ENCODE data around the gene CACUL1. TPM values are rescaled to one million over a fixed set of nuclear protein-coding genes. Genes with fewer than 3 reads are reported as not detected.

The CACUL1 gene
- total and polyA plus RNA-seq, 4 experiments from 2014 or later: 14.9 to 32.3 (median 31.3) TPM

DNA sequence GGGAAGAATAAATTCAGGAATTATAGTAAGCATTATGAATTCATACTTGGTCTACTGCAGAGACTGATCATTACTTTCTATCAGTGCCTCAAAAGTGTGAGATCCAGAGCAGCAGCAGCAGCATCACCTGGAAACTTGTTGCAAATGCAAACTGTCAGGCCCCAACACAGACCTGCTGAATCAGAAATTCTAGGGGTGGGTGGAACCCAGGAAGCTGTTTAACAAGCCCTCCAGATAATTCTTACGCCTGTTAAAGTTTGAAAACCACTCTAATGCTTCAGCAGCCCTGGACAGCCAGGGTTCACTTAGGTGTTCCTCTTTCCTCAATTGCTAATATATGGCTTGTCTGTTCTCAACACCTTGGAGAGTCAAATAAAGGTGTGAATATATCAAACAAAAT is 19.5 kb downstream of the CACUL1 start:
- Mint-ChIP-seq H3K27ac (peak overlapping the region in 4 of 7 donors; percentile 3 to 31 (median 16)), H3K4me3 (no peak overlapping the region), H3K4me1 (peaks cover 68 to 94% (median 81%) of the 10 kb centered on the region in 4 donors), H3K9me3 (no peaks in the 10 kb centered on the region), H3K27me3 (no peaks in the 10 kb centered on the region), H3K36me3 (no peaks in the 10 kb centered on the region)
- Histone ChIP-seq H3K9me3 (ENCODE audit: control insufficient read depth in 1 of 2, low read length in 2 of 2) (no peaks in the 10 kb centered on the region), H3K4me1 (ENCODE audit: insufficient read depth, low read length) (peaks cover 68% of the 10 kb centered on the region), H3K4me3 (ENCODE audit: low read length in 2 of 2) (no peak overlapping the region), H3K27me3 (ENCODE audit: insufficient read depth, low read length) (no peaks in the 10 kb centered on the region), H3K36me3 (ENCODE audit: insufficient read depth, low read length) (no peaks in the 10 kb centered on the region), H3K27ac (ENCODE audit: low read depth, low read length) (no peak overlapping the region)
- intact Hi-C loops (cut with micrococcal nuclease): no loop called here
- no peak for DNase-seq
- ChIA-PET POLR2A (ENCODE audit: partially characterized antibody) (interaction anchor here (6.3 kb wide), 1 partner anchor 19 kb away, joined by 39 read pairs; the partner anchor contains the start of gene CACUL1), CTCF (ENCODE audit: partially characterized antibody) (interaction anchor here (1.1 to 4.3 kb wide), 3 partner anchors 18 to 166 kb away, joined by 3 to 27 read pairs (median 16); partner anchors contain the start of gene CACUL1)

DNA sequence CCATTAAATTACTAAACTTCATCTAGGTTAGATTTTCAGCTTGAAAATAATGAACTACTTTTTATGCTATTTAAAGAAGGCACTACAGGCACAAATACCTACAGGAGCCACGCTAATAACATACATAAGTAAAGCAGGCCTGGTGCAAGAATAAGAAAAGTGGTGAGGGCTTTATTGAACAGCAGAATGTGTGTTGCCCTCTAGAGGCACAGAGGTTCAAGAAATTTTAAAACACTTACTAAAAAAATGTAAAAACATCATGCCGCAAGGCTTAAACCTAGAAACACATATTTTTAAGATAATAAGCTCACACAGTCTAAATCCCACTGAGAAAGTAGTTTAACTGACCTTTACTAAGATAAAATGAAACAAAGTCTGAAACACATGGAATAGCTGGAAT is 20.3 kb downstream of the CACUL1 start:
- Mint-ChIP-seq H3K27me3 (no peaks in the 10 kb centered on the region), H3K4me1 (peaks cover 71 to 98% (median 83%) of the 10 kb centered on the region in 4 donors), H3K9me3 (no peaks in the 10 kb centered on the region), H3K36me3 (no peaks in the 10 kb centered on the region), H3K27ac (peak overlapping the region in 4 of 7 donors; percentile 28 to 75 (median 33)), H3K4me3 (peak overlapping the region in 1 of 8 donors; percentile 32)
- H3K27me3 ChIP-seq (ENCODE audit: insufficient read depth, low read length): no peaks in the 10 kb centered on the region
- intact Hi-C loops (cut with micrococcal nuclease): no loop called here
- no peak for DNase-seq
- peaks cover 70% of the 10 kb centered on the region for H3K4me1 ChIP-seq (ENCODE audit: insufficient read depth, low read length)
- ChIA-PET POLR2A (ENCODE audit: partially characterized antibody) (interaction anchor here (6.3 kb wide), 1 partner anchor 20 kb away, joined by 39 read pairs; the partner anchor contains the start of gene CACUL1), CTCF (ENCODE audit: partially characterized antibody) (interaction anchor here (1.3 to 4.3 kb wide), 3 partner anchors 20 to 166 kb away, joined by 3 to 27 read pairs (median 16); partner anchors contain the start of gene CACUL1)
- no peak overlapping the region for H3K27ac ChIP-seq (ENCODE audit: low read depth, low read length)
- no peak overlapping the region for H3K4me3 ChIP-seq (ENCODE audit: low read length in 2 of 2)
- H3K36me3 ChIP-seq (ENCODE audit: insufficient read depth, low read length): no peaks in the 10 kb centered on the region
- H3K9me3 ChIP-seq (ENCODE audit: control insufficient read depth in 1 of 2, low read length in 2 of 2): no peaks in the 10 kb centered on the region

DNA sequence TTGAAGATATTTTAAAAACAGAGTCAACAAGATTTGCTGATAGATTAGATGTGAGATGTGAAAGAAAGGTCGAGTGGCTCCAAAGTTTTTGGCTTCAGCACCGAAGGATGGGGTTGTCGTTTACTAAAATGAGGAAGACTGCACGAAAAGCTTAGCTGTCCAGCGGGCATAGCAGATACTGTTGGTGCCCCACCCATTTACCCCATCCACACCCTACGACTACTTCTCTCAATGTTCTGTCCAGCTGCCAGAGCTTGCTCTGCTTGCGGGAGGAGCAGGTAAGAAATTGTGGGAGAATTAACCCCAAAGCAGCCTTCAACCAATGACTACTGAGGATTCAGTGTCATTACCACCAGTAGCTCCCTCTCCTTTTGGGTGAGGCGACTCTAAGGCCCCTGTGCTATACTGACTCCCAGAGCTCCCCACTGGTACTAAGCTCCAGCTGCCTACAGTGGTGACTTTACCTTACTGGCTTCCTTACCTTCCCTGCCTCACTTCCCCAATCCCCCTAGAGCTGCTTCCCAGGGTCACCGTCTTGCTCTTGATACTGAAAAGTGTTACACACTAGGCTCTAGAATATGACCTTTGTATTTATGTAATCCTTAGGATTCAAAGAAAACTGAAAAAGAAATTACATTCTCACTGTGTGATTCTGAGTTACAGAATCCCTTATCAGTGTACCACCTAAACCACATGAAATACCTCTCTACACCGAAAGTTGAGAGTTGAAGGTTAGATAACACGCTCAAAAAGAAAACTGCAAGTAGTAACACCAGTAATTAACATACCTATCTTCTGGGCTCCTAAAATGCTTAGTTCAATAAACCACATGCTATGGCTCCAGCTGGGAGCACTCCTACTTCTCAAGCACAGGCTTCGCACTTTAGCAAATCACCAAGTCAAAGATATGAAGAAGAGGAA is 22.3 kb downstream of the CACUL1 start:
- Mint-ChIP-seq H3K27me3 (no peaks in the 10 kb centered on the region), H3K4me3 (peak overlapping the region; percentile 50 to 85 (median 74)), H3K36me3 (peaks cover 3 to 4% of the 10 kb centered on the region in 2 donors), H3K9me3 (no peaks in the 10 kb centered on the region), H3K4me1 (peaks cover 63 to 90% (median 74%) of the 10 kb centered on the region in 4 donors), H3K27ac (peak overlapping the region; percentile 75 to 88 (median 80))
- Histone ChIP-seq H3K27ac (ENCODE audit: low read depth, low read length) (peak overlapping the region; percentile 12), H3K9me3 (ENCODE audit: control insufficient read depth in 1 of 2, low read length in 2 of 2) (no peaks in the 10 kb centered on the region), H3K4me3 (ENCODE audit: low read length in 2 of 2) (no peak overlapping the region), H3K36me3 (ENCODE audit: insufficient read depth, low read length) (no peaks in the 10 kb centered on the region), H3K4me1 (ENCODE audit: insufficient read depth, low read length) (peaks cover 77% of the 10 kb centered on the region), H3K27me3 (ENCODE audit: insufficient read depth, low read length) (no peaks in the 10 kb centered on the region)
- POLR2A ChIA-PET (ENCODE audit: partially characterized antibody): interaction anchor here (0.8 to 6.3 kb wide), 2 partner anchors 22 to 140 kb away, joined by 3 to 39 read pairs; partner anchors contain the start of gene CACUL1
- intact Hi-C loops (cut with micrococcal nuclease): loop anchor here (2.0 kb wide), 2 partner anchors 22 to 34 kb away; partner anchors contain the start of gene CACUL1
- CTCF ChIA-PET (ENCODE audit: partially characterized antibody): interaction anchor here (0.9 to 4.3 kb wide), 8 partner anchors 10 to 164 kb away, joined by 3 to 27 read pairs (median 4); partner anchors contain the start of gene CACUL1
- DNase-seq: peak in 4 of 5 donors; percentile 36 to 49 (median 38)

DNA sequence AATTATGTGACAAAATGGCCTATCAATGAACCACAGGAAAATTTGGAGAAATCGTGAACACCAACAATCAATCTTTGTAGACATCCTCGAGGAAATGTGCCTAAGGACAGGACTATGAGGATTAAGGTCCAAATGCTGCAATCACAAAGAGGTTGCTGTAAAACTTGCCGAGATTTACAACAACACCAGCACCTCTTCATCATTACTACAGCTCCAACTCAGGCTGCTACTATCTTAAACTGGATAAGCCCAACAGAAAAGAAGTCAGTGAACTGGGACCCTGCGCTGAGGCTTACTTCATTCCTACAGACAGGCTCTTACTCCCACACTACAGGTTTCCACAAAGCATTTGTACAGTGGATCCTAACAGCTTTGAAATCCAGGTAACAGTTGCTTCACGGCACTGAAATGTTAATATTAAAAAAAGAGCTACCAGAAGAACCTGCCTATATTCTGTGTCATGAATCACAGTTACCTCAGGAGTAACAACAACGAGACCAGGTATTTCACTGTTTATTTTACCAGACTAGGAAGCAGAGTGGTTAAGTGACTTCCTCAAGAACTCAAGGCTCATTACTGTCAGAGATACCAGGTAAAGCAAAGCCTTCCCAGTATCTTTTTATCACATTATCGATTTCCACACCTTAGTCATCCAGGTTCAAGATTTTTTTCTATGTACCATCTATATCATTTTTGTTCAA is 23.9 kb downstream of the CACUL1 start:
- Histone ChIP-seq H3K27ac (ENCODE audit: low read depth, low read length) (no peak overlapping the region), H3K4me1 (ENCODE audit: insufficient read depth, low read length) (peaks cover 68% of the 10 kb centered on the region), H3K36me3 (ENCODE audit: insufficient read depth, low read length) (no peaks in the 10 kb centered on the region), H3K9me3 (ENCODE audit: control insufficient read depth in 1 of 2, low read length in 2 of 2) (no peaks in the 10 kb centered on the region), H3K4me3 (ENCODE audit: low read length in 2 of 2) (no peak overlapping the region), H3K27me3 (ENCODE audit: insufficient read depth, low read length) (no peaks in the 10 kb centered on the region)
- Mint-ChIP-seq H3K4me3 (peak overlapping the region in 6 of 8 donors; percentile 5 to 85 (median 50)), H3K9me3 (no peaks in the 10 kb centered on the region), H3K36me3 (peaks cover 8 to 12% of the 10 kb centered on the region in 2 donors), H3K27ac (peak overlapping the region; percentile 0 to 94 (median 81)), H3K4me1 (peaks cover 60 to 77% (median 68%) of the 10 kb centered on the region in 4 donors), H3K27me3 (no peaks in the 10 kb centered on the region)
- POLR2A ChIA-PET (ENCODE audit: partially characterized antibody): interaction anchor here (6.3 kb wide), 1 partner anchor 24 kb away, joined by 39 read pairs; the partner anchor contains the start of gene CACUL1
- DNase-seq: no peak
- CTCF ChIA-PET (ENCODE audit: partially characterized antibody): interaction anchor here (1.5 kb wide), 1 partner anchor 24 kb away, joined by 5 read pairs; the partner anchor contains the start of gene CACUL1
- intact Hi-C loops (cut with micrococcal nuclease): no loop called here

GRCh38 chr10:118729641-118730258 is 25.0 kb downstream of the CACUL1 start:
- no peaks in the 10 kb centered on the region for H3K9me3 Mint-ChIP-seq
- DNase-seq: peak in 4 of 5 donors; percentile 17 to 50 (median 28)
- Histone ChIP-seq H3K27me3 (ENCODE audit: insufficient read depth, low read length) (no peaks in the 10 kb centered on the region), H3K27ac (ENCODE audit: low read depth, low read length) (no peak overlapping the region), H3K4me1 (ENCODE audit: insufficient read depth, low read length) (peaks cover 59% of the 10 kb centered on the region), H3K4me3 (ENCODE audit: low read length in 2 of 2) (no peak overlapping the region), H3K36me3 (ENCODE audit: insufficient read depth, low read length) (no peaks in the 10 kb centered on the region), H3K9me3 (ENCODE audit: control insufficient read depth in 1 of 2, low read length in 2 of 2) (no peaks in the 10 kb centered on the region)
- H3K27ac Mint-ChIP-seq: peak overlapping the region; percentile 19 to 89 (median 71)
- ChIA-PET CTCF (ENCODE audit: partially characterized antibody) (interaction anchor here (1.1 to 1.5 kb wide), 2 partner anchors 10 to 25 kb away, joined by 4 to 5 read pairs; partner anchors contain the start of gene CACUL1), POLR2A (ENCODE audit: partially characterized antibody) (interaction anchor here (1.5 kb wide), 1 partner anchor 25 kb away, joined by 8 read pairs; the partner anchor contains the start of gene CACUL1)
- no peaks in the 10 kb centered on the region for H3K27me3 Mint-ChIP-seq
- H3K4me3 Mint-ChIP-seq: peak overlapping the region in 7 of 8 donors; percentile 2 to 78 (median 23)
- peaks cover 52 to 65% (median 58%) of the 10 kb centered on the region in 4 donors for H3K4me1 Mint-ChIP-seq
- intact Hi-C loops (cut with micrococcal nuclease): no loop called here
- H3K36me3 Mint-ChIP-seq: peaks cover 13 to 14% of the 10 kb centered on the region in 2 donors

DNA sequence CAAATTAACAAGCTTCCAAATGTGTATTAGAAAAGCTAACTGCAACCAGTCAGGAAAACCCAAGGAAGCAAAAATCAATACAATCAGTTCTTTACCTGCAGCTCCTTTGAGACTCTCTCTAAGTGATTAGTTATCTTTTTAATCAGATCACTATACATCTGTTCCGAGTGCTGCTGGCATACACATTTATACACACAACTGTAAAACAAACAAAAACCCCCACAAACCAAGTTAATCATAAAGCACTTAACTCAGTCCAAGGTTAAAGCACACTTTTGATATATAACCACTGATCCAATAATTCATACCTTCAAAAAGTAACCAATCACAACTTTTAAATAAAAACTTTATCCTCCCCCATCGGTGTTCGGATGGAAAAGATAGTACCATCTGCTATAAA is 25.6 kb downstream of the CACUL1 start:
- Mint-ChIP-seq H3K4me3 (peak overlapping the region in 6 of 8 donors; percentile 4 to 78 (median 44)), H3K27ac (peak overlapping the region; percentile 19 to 89 (median 71)), H3K27me3 (no peaks in the 10 kb centered on the region), H3K4me1 (peaks cover 48 to 60% (median 52%) of the 10 kb centered on the region in 4 donors), H3K36me3 (peaks cover 13 to 14% of the 10 kb centered on the region in 2 donors), H3K9me3 (no peaks in the 10 kb centered on the region)
- H3K36me3 ChIP-seq (ENCODE audit: insufficient read depth, low read length): no peaks in the 10 kb centered on the region
- H3K9me3 ChIP-seq (ENCODE audit: control insufficient read depth in 1 of 2, low read length in 2 of 2): no peaks in the 10 kb centered on the region
- DNase-seq: no peak
- intact Hi-C loops (cut with micrococcal nuclease): no loop called here
- ChIA-PET CTCF (ENCODE audit: partially characterized antibody) (interaction anchor here (1.1 kb wide), 1 partner anchor 9 kb away, joined by 4 read pairs; no protein-coding TSS in a partner anchor), POLR2A (ENCODE audit: partially characterized antibody) (interaction anchor here (1.5 kb wide), 1 partner anchor 26 kb away, joined by 8 read pairs; the partner anchor contains the start of gene CACUL1)
- H3K27me3 ChIP-seq (ENCODE audit: insufficient read depth, low read length): no peaks in the 10 kb centered on the region
- no peak overlapping the region for H3K27ac ChIP-seq (ENCODE audit: low read depth, low read length)
- H3K4me1 ChIP-seq (ENCODE audit: insufficient read depth, low read length): peaks cover 54% of the 10 kb centered on the region
- H3K4me3 ChIP-seq (ENCODE audit: low read length in 2 of 2): no peak overlapping the region
